Stimulated activated CD4-positive, alpha-beta T cell treated with anti-CD3 and anti-CD28 coated beads, Interleukin-2, amount 100 ng/mL, for 24 hours (primary cell): ENCODE measurements around the gene TFEB.

Experiments used
- DNase-seq, 2 donors: peaks; one replicate each; pipeline ENCODE4 v3.0.0-alpha.2; 2020

TFEB gene

DNA sequence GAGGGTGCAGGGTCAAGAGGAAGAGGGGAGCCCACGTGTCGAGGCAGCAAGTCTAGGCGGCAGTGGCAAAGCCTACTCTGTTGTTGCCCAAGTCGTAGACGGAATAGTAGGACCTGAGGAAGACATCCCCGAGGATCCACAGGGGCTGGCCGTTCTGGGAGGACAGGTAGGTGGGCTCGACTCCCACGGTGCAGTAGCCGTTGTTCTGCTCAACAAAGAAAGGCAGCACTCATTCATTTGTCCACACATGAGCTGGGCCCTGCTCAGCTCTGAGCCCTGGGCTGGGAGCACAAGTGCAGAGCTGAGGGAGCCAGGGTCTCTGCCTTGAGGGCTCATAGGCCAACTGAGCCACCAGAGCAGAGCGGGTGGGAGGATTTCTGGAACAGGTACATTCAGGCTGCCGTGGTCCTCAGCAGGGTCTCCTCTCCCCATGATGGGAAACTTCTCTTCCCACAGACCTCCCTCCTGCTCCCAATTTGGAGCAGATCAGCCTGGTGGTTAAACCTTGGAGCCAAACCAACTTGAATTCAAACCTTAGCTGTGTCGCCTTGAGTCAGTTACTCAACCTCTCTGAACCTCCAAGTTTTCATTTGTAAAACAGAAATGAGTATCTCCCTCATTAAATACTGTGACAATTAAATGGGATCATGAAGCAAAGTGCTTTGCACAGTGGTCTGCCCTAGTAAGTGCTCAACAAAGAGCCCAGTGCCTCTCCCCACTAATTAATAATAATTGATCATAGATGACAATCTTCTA lies 1.6 kb upstream of the TFEB start:
- no peak for DNase-seq

DNA sequence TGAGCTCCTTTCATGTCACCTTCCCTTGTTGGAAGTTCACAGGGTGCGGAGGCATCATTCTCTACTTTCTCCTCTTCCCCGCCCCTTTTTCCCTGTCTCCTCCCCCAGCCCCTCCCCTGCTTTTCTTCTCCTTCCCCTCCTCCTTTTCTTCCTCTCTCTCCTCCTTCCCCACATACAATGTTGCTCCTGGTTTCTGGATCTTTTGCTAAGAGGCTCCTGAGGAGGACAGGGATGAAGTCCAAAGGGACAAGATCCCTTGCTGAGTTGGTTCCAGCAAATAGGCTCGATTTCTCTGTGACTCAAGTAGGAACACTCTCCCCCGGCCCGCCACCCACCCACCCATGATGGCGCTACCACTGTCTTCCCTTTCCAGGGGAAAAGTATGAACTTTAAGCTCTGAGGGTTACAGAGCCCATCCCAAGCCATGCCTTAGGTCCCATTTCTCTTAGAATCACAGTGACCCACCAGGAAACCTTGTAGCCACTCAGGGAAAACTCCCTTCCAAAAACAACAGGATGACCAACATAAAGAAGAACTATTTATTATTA lies 852 bp upstream of the TFEB start:
- no peak for DNase-seq

DNA sequence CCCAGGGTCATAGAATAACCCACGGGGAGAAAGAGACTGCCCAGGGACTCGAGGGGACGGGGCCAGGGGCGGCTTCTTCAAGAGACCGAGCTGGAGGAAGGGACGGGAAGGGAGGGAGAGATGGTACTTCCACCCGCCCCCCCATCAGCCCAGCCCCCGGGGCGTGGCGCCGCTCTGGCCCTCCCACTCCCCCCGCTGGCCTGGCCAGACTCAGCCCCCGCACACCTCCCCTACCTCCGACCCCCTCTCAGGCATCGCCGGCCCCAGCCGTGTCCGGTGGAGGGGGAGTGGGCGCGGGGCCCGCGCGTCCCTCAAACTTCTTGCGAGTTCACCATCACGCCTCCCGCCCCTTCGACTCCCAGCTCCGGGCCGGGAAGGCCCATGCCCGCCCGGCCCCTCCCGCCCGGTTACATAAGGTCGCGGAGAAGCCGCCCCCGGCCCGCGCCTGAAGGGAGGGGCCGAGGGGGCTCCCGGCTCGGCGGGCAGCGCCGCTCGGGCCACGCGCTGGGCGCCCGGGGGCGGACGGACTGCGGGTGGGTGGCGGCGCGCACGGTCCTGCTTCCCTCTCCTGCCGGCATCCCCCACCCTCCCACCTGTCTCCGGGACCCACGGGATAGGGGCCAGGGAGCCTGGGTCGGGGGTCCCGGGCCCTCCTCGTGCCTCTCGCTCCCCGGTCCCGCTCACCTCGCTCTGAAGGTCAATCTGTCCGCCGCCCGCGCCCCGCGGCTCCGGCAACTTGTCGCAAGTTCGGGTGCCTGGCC lies 562 bp downstream of the TFEB start:
- DNase-seq: peak; percentile 70 to 73

DNA sequence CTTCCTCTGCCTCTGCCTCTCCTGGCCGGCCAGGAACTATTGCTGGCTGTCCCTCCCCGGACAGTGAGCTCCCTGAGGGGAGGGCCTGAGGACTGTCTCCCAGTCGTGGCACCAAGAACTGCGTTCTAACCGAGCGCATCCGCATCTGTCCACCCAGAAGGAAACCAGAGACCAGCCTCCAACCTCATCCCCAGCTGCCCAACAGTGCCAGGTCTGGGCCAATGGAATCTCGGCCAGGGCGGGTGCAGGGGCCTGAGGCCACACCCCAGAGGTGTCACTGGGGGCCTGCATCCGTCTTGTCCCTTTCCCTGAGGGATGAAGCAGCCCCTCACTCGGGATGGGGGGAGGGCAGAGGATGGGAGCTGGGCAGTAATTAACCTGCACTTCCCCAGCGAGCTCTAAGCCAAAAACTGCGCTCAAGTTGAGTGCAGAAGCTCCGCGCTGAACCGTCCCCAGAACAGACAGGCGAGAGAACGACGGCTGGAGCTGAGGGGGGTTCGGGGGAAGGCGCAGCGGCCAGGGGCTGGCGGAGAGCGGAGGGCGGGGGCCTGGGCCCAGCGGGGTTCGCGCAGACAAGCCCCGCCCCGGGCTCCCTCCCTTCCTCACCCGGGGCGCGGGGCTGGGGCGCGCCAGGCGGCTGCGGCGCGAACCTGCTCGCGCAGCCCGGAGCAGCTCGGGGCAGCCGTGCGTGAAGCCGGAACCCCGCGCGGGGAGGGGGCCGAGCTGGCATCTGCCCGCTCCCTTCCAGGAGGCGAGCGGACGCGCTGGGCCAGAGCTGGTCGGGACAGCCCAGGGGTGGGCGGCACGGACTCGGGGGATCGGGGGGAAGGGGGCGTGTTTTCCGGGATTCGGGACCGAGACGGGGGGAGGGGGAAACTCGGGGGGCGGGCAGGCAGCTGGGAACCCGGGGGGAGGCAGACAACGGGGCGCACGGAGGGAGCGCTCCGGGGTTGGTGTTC lies 1.4 kb downstream of the TFEB start:
- peak; percentile 64 to 70 for DNase-seq

DNA sequence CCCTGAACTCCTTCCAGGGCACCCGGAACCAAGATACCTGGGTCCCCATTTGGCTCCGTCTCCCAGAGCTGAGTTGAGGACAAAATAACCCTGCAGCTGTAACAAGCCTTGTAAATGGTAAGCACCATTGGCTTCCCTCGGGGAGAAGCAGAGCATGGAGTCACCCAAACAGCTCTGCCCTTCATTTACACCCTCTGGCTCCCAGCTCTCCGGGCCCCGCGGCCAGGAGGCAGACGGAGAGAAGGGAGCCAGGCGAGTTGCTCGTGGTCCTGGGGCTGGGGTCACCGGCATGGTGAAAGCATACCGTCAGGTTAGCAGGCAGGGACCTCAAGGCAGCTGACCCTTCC lies 2.1 kb downstream of the TFEB start:
- DNase-seq: no peak

DNA sequence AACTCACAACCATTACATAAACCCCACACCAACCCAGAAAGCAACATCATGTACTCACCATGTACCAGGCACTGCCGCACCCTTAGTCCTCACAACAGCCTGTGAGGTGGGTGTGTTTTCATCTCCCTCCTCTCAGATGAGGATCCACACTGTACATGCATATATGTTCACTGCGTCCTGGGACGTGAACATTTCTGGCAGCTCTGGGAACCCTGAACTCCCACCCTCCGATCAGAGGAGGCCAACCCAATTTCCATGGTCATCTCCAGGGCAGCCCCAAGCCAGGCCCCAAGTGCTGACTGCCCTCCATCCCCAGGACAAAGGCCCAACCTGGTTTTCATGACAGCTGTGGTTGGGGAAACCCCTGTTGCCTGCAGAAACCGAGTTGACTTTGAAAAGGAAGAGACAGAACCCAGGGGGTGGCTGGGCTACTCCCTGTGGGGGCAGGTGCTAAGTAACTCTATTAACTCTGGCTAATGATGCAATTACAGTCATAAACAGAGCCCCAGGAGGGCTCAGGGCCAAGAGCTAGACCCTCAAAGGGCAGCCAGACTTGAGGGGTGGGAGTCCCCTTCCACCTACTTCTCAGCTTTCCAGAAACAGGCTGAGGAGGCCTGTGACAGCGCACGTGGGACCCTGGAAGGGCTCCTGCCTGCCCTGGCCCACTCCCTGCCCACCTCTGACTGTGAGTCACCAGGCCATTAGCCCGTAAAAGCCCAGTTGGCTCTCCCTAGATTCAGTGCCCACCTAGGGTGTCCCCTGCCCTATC lies 2.6 kb downstream of the TFEB start:
- DNase-seq: peak; percentile 44 to 67

DNA sequence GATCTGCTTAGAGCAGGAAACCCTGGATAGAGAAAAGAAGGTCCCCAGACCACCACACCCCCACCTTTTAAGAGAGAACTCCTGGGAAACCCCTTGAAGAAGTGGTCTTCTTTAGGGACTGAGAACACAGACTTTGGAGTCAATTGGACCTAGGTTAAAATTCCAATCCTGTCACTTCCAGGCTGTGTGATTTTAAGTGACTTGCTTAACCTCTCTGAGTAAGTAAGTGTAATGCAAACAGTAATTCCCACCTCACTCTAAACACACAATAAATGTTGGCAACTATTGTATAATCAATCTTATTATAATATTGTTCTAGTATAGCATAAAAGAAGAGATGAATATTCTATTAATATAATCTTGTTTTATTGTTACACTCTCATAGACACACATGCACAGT lies 3.3 kb downstream of the TFEB start:
- DNase-seq: no peak

DNA sequence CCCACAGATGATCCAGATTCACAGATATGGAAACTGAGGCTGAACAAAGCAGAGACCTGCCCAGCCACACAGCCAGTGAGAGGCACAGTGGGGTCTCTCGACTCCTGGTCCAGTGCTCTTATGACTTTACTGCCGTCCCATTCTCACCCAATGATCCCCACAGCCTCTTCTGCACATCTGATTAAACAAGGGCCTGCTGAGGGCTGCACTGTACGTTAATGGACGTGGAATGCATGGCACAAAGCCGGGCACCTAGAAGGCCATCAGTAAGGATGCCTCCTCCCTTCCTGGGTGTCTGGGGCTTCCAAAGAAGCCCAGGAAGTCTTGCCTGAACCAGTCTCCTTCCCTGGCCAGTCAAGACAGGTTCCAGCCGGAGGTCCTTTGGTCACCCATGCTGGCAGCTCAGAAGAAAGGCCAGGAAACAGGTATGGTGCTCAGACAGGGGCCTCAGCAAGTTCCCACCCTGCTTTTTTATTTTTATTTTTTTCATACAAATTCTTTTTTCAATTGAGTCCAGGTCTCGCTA lies 3.8 kb downstream of the TFEB start:
- no peak for DNase-seq

DNA sequence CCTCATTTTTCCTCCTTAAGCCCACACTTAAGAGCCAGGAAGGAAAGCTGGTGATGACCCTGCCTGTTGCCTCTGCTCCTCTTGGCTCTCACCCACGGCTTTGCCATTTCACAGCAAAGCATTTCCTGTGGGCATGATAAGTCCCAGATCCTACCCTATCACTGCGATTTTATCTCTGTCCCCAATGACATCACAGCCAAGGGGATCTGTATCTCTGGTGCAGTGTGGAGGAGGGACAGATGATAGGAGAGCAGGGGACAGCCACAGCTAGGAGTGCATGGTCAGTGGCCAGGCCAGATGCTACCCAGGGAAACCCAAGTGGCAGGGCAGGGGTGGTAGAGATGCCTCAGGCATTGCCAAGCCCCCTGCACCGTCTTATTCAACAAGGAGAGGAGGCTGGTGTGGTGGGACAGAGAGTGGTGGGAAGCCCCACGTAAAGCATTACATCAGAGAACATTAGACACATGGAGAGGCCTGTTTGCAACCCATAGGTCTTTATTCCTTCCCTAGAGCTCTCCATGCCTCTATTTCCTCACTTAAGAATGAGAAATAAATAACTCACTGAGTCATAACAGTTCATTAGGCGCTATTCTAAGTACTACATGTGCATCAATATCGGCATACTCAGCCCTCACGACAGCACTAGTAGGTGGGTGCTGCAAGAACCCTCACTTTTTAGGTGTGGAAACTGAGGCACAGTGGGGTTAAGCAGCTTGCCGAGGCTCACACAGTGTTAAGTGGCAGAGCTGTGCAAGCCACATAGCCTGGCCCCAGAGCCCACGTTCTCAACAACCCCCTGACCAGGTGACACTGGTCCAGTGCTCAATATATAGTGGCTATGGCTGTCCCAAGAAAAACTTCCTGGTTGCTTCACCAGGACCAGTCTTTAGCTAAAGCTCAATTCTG lies 4.6 kb downstream of the TFEB start:
- DNase-seq: no peak

DNA sequence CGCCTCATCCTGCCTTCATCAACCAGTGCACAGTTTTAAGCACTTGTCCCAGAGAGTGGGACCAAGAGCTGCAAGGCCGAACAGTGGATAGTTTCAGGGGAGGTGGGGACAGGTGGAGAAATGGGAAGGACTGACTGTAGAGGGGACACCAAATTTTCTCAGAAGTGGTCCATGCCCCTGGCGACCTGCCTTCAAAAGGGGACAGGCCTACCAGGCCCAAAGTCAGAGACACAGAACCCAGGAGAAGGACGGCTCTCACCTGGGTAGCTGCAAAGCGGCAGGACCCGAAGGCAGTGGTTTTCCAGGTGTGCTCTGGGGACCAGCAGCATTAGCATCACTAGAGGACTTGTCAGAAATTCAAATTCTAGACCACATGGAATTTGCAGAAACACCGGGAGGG lies 5.8 kb downstream of the TFEB start:
- DNase-seq: no peak

DNA sequence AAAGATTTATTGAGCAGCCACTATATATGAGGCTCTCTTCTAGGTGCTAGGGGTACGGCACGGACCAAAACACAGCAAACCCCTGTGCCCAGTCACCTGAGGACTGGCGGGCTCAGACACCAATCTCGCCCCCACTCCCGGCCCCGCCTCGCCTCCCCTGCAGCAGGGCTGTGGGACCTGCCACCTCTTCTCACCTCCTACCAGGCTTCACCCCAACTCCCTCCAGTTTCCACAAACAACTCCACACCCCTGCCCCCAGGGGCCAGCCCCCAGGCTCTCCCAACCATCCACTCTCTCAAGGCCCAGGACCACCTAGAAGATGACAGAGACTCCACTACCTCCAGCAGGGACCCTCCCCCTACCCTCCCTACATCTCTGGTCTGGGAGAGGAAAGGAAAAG lies 6.5 kb downstream of the TFEB start:
- no peak for DNase-seq

DNA sequence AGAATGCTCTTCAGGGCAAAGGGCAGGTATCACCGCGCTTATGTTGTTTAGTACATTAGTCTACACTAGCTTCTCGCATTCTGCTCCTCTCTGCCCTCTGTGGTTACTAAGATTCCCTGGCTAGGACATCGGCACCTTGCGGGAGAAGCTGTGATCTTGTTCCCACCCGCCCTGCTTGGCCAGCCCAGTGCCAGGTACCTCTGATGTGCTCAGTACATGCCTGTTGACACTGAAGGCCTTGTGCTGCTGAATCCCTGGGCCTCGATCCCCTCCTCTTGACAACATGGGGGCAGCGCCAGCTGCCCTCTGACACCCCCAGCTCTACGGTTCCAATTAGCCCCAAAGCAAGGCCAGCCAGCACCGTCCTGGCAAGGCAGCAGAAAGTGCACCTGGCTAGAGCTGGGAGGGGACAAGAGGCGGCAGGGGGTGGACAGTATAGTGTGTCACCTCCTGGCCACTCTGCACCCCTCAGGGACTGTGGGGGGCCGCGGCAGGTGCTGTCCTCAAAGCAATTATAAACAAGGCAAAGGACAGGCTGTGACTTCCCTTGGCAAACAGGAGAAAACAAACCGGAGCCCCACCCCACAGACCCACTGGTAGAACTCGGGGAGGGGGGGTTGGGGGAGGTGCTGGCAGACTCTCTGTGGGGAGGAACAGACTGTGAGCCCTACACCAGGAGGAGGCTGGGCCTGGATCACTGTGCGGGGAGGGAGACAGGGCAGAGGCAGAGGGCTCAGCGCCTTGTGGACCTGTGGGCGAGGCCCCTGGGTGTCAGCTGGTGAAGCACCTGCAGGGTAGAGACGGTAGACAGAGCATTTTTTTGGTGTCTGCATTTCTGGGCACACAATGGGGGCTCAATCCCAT lies 7.1 kb downstream of the TFEB start:
- DNase-seq: no peak

DNA sequence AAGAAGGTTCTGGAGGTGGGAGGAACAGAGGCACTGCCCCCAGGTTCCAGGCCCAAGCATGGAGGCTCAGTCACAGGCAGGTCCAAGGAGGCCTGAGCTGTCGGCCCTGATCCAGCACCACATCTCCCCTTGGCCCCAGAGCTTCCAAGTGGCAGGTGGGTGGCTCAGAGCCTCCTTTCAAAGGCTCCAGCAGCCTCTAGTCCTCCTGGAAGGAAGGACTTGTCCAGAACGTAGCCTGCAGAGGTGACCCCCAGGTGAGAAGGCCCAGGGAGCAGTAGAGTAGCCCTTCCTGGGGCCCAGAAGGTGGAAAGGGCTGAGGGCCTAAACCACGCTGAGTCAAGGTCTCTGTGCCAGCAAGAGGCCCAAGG lies 7.7 kb downstream of the TFEB start:
- no peak for DNase-seq

DNA sequence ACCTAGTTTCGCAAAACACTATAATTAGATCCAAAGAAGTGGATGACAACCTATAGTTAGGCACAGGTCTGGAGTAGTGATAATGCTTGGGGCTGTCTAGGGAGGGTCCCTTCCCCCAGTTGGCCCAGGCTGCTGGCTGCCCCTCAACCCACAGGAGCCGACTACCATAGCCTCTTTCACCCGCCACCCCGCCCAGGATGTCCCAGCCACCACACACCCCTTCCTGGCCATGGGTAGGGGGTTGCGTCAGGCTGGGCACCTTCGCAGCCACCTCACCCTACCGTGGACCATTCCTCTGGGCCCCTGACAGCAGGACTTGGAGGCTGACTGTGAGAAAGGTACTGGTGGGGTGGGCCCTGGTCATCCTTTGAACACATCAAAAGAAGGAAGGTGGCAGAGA lies 8.5 kb downstream of the TFEB start:
- no peak for DNase-seq

DNA sequence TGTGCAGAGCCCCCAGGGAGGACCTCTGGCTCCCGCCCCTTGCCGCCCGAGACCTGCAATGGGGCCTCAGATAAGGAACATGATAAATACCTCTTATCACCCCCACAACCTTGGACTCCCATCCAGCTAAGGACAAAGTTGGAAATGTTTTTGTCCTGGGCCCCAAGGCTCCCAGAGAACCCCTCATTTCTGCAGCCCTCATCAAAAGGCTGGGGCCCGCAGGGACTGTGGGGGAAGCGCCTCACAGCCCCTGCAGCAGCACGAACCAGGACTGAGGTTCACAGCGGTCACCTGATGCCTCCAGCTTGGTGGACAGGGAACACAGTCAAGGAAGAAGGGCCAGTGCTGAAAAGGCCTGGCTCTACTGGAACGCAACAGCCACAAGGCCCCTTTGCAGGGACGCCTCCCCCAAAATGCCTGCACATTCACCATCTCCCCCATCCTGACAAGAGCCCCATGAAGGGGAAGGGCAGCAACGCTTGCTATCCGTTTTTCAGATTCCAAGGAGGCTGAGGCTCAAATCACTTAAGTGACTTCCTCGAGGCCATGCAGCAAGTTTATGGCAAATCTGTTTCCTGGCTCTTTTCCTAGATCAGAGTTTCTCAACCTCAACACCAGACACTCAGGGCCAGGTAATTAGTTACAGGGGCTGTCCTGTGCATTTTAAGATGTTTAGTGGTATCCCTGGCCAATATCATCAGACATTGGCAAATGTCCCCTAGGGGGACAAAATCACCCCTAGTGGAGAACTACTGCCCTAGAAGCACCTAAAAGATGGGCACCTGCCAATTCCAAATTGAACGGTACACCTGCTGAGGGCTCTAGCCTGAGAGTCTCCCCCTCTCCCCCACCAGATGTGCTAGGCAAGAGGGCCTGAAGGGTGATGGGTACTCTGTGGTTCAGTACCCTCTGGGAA lies 10.6 kb downstream of the TFEB start:
- DNase-seq: no peak

DNA sequence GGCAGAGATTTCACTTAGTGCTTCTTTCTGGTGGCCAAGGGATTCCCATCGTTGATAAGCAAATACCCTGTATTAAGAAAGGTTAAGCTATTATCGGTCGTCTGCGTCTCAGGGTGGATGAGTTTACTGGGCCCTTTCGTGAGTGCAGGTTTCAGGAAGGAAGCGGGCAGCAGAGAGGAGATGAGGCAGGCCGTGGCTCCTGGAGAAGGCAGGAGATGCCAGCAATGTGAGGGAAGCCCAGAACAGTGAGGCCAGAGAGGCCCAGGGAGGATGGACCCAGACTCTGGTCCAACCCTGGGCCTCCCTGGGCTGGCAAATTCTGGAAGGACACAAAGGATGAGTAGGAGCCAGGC lies 11.2 kb downstream of the TFEB start:
- no peak for DNase-seq

DNA sequence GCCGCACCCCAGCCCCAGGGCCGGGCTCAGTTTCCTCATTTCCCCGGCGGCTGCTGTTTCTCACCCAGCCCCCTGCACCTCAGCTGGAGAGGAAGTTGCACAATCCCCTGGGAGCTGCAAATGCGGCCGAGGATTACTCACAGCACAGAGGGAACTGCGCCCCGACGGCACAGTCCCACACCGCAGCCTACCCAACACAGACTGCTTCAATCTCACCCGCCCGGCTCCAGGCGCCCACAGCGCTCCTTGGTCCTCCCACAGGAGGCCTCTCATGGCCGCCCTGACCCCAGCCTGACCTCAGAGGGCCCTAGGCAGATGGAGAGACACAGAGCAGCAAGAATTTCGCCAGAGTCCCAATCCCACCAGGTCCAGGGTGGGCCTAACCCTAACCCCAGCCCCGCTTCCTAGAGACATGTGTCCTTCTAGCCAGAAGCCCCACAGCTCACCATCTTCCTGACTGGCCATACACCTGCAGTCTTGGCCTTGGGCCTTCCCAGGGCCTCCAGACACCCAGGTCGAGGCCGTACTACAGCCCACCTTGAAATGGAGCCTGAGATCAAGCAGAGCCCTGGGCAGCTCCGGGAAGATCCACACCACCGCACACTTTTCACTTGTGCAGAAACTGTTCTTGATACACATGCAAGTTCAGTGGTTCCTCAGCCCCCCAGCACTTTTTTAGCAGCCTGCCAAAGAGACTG lies 11.7 kb downstream of the TFEB start:
- DNase-seq: no peak

DNA sequence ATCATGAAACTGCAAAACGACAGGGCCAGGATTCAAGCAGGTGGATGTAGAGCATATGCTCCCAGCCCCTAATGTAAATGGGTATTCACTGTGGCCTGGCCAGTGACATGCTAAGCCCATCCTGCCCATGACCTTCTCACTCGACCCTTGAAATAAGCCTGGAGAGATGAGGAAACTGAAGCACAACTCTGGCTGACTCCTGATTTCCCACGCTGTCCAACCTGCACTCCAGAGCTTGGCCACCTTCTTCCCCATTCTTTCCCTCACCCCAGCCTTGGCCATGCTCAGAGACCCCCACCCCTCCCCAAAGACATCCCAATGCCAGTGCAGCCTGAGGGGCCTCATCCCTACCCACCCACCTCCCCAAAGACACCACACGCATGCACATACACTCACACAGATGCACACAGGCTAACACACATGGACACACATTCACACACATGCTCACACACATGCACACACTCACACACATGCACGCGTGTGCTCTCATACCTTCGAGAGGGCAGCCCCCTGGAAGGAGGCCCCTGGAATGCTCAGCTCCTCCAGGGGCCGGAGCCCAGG lies 12.4 kb downstream of the TFEB start:
- no peak for DNase-seq
